HepG2 (cell line): ENCODE measurements around the gene FAM98A. TPM values are rescaled to one million over a fixed set of nuclear protein-coding genes. Genes with fewer than 3 reads are reported as not detected.

Experiments
- ATAC-seq: fragments of 200-7000 bp; cut with Tn5 transposase; 3 replicates; pipeline ENCODE4 v1.9.1; 2020; ENCODE audit warnings: mild to moderate bottlenecking, moderate library complexity
- BruUV-seq: library from RNA; stranded (reverse); fragments of 400-500 nt; replicated peaks from 2 replicates; lab custom pipeline; 2021; lab: Mats Ljungman, UMichigan
- CTCF ChIA-PET: fragments of 300-600 bp; formaldehyde crosslinking; extraction: SDS; loops from one replicate; lab custom pipeline; 2021; ENCODE audit warnings: low total read pairs, inconsistent platforms, low intra/inter-chr PET ratio; lab: Yijun Ruan, JAX
- POLR2A ChIA-PET: fragments of 350-600 bp; sonication (Branson Sonifier 250); formaldehyde crosslinking; loops from one replicate; lab custom pipeline; 2020; ENCODE audit warnings: antibody characterized with exemption, inconsistent platforms; lab: Yijun Ruan, JAX
- DNase-seq: peaks from one replicate; pipeline ENCODE4 v3.0.0-alpha.2; 2015; ENCODE audit warnings: low spot score
- FAIRE-seq: peaks from 3 replicates; lab custom pipeline; 2011; peaks lifted over from hg19 to GRCh38; lab: Jason Lieb, UNC
- H2AFZ ChIP-seq: one replicate; pipeline ENCODE4 v1.6.1; 2011; ENCODE audit warnings: low read length, inconsistent platforms
- H3K27ac ChIP-seq: fragments of 300-600 bp; 3 replicates; pipeline ENCODE4 v1.8.0; 2011; ENCODE audit warnings: mixed run types, mild to moderate bottlenecking, mixed read lengths, low read length, inconsistent platforms; ENCODE audit not compliant: insufficient read depth; ENCODE audit errors: extremely low read length
- H3K27me3 ChIP-seq, 2 experiments: fragments of 200-600 bp in 1 of 2; 2 replicates in 1 of 2; 3 replicates in 1 of 2; pipeline versions ENCODE4 v1.6.0 to v1.8.0; 2011; ENCODE audit warnings: low read length in 2 of 2, mild to moderate bottlenecking in 2 of 2, moderate library complexity in 2 of 2, inconsistent platforms in 1 of 2; ENCODE audit not compliant: insufficient read depth in 2 of 2, control insufficient read depth in 1 of 2
- H3K36me3 ChIP-seq, 2 experiments: fragments of 200-600 bp in 1 of 2; replicated peaks in 1 of 2; 2 replicates in 1 of 2; 3 replicates in 1 of 2; pipeline versions ENCODE4 v1.5.1 to v1.8.0; 2011; ENCODE audit warnings: low read length in 2 of 2, inconsistent platforms in 1 of 2; ENCODE audit not compliant: insufficient read depth in 2 of 2, control insufficient read depth in 1 of 2
- H3K4me1 ChIP-seq: 2 replicates; pipeline ENCODE4 v1.5.1; 2012; ENCODE audit warnings: low read length, inconsistent platforms; ENCODE audit not compliant: insufficient read depth
- H3K4me2 ChIP-seq: 2 replicates; pipeline ENCODE4 v1.6.0; 2011; ENCODE audit warnings: low read depth, low read length, inconsistent platforms
- H3K4me3 ChIP-seq, 3 experiments: fragments of 200-600 bp in 1 of 3; sonication (generic), shearing (Covaris generic) in 1 of 3; replicated peaks in 1 of 3; 2 replicates each; pipeline ENCODE4 v1.5.1; 2011 to 2016; ENCODE audit warnings: low read length in 3 of 3, inconsistent platforms in 2 of 3, low read depth in 2 of 3, mild to moderate bottlenecking in 2 of 3, control low read depth in 1 of 3, mixed read lengths in 1 of 3; ENCODE audit not compliant: insufficient read depth in 1 of 3
- H3K79me2 ChIP-seq: one replicate; pipeline ENCODE4 v1.6.1; 2011; ENCODE audit warnings: low read length, inconsistent platforms; ENCODE audit not compliant: insufficient read depth
- H3K9ac ChIP-seq: 2 replicates; pipeline ENCODE4 v1.6.0; 2011; ENCODE audit warnings: mild to moderate bottlenecking, low read depth, low read length, inconsistent platforms; ENCODE audit not compliant: insufficient read depth
- H3K9me3 ChIP-seq: 2 replicates; pipeline ENCODE4 v1.5.1; 2012; ENCODE audit warnings: mild to moderate bottlenecking, low read length
- H4K20me1 ChIP-seq: 2 replicates; pipeline ENCODE4 v1.6.0; 2011; ENCODE audit warnings: inconsistent platforms, mild to moderate bottlenecking, low read length, moderate library complexity; ENCODE audit not compliant: insufficient read depth
- BCL6 ChIP-seq: IDR thresholded peaks from 2 replicates; pipeline ENCODE4 v1.6.1; 2016; ENCODE audit warnings: missing genetic modification reagents, missing compliant biosample characterization
- HES4 ChIP-seq: sonication (generic); formaldehyde crosslinking; IDR thresholded peaks from 2 replicates; pipeline ENCODE4 v1.9.0; 2021; ENCODE audit warnings: mild to moderate bottlenecking, missing genetic modification reagents, borderline replicate concordance
- NPAS2 ChIP-seq: sonication (generic); formaldehyde crosslinking; IDR thresholded peaks from 2 replicates; pipeline ENCODE4 v1.8.0; 2022; ENCODE audit warnings: mild to moderate bottlenecking, missing genetic modification reagents, borderline replicate concordance
- NR2F2 ChIP-seq: IDR thresholded peaks from 2 replicates; pipeline ENCODE4 v1.6.1; 2012; ENCODE audit warnings: low read depth, inconsistent platforms, borderline replicate concordance
- RFXANK ChIP-seq: IDR thresholded peaks from 2 replicates; pipeline ENCODE4 v1.6.1; 2016
- STAG1 ChIP-seq: sonication (generic); formaldehyde crosslinking; IDR thresholded peaks from 2 replicates; pipeline ENCODE4 v1.4.0; 2020; ENCODE audit warnings: missing genetic modification reagents
- TBL1XR1 ChIP-seq: fragments of 150-350 bp; IDR thresholded peaks from 2 replicates; pipeline ENCODE4 v1.6.1; 2014; ENCODE audit warnings: borderline replicate concordance, low read length; ENCODE audit not compliant: partially characterized antibody
- ZFY ChIP-seq: sonication (generic); formaldehyde crosslinking; IDR thresholded peaks from 2 replicates; pipeline ENCODE4 v1.4.0; 2020; ENCODE audit warnings: missing genetic modification reagents
- ZNF124 ChIP-seq: sonication (generic); formaldehyde crosslinking; IDR thresholded peaks from 2 replicates; pipeline ENCODE4 v1.4.0; 2020; ENCODE audit warnings: missing genetic modification reagents
- ZNF138 ChIP-seq: sonication (generic); formaldehyde crosslinking; IDR thresholded peaks from 2 replicates; pipeline ENCODE4 v1.5.0; 2020; ENCODE audit warnings: mild to moderate bottlenecking, low read depth, missing genetic modification reagents
- ZNF34 ChIP-seq: sonication (generic); formaldehyde crosslinking; IDR thresholded peaks from 2 replicates; pipeline ENCODE4 v1.4.0; 2020; ENCODE audit warnings: mild to moderate bottlenecking, missing genetic modification reagents, borderline replicate concordance
- ZNF563 ChIP-seq: sonication (generic); formaldehyde crosslinking; IDR thresholded peaks from 2 replicates; pipeline ENCODE4 v1.8.0; 2022; ENCODE audit warnings: mild to moderate bottlenecking, moderate library complexity, missing genetic modification reagents
- WGBS: methylation state at CpG from one replicate; pipeline ENCODE4 v1.1.6; 2017; ENCODE audit warnings: low lambda C conversion rate; 5-methylcytosine and 5-hydroxymethylcytosine counted together
- in situ Hi-C: cut with HindIII; loops from 2 replicates; pipeline ENCODE4 v1.10.0; 2017; ENCODE audit warnings: low pct_unique_long_range_greater_than_20kb; ENCODE audit not compliant: extremely low pct_ligation_motif_present
- intact Hi-C: fragments of 100-400 bp; cut with micrococcal nuclease; formaldehyde crosslinking; loops from one replicate; pipeline ENCODE4 v1.10.0; 2022; ENCODE audit not compliant: unreplicated experiment
- polyA plus RNA-seq, 8 experiments: library from polyadenylated mRNA; depleted of rRNA in 3 of 8; stranded (reverse) in 7 of 8; unstranded in 1 of 8; fragments of >200 nt; fragmentation: Illumina TruSeq in 4 of 8; extraction: Trizol in 4 of 8; gene quantifications; 2 replicates each; pipeline versions ENCODE4 v1.2.1 to v1.2.3, GENCODE V29; 2011 to 2016; ENCODE audit warnings: low read depth in 4 of 8, missing spikeins in 1 of 8, mixed read lengths in 1 of 8; ENCODE audit not compliant: insufficient read depth in 1 of 8
- total RNA-seq, 5 experiments: library from RNA; depleted of rRNA; stranded (reverse); fragments of >200 nt; fragmentation: Illumina TruSeq; extraction: Trizol; gene quantifications; 2 replicates each; pipeline ENCODE4 v1.2.3, GENCODE V29; 2016; ENCODE audit warnings: low read depth in 1 of 5
- TF ChIP-seq, protein P1 (sequence below): IDR thresholded peaks from 2 replicates; pipeline ENCODE4 v1.6.1; 2016; ENCODE audit warnings: missing compliant biosample characterization, missing genetic modification reagents, borderline replicate concordance
- TF ChIP-seq, protein P2 (sequence below): IDR thresholded peaks from 2 replicates; pipeline ENCODE4 v1.6.1; 2016; ENCODE audit warnings: mild to moderate bottlenecking
- TF ChIP-seq, protein P3 (sequence below): sonication (generic); formaldehyde crosslinking; IDR thresholded peaks from 2 replicates; pipeline ENCODE4 v1.8.0; 2022; ENCODE audit warnings: mild to moderate bottlenecking, missing genetic modification reagents

The FAM98A gene
- total and polyA plus RNA-seq, 2 of the 13 experiments (the other 11 are each of a cell fraction or from before 2014, with no cell fraction given) = 44.0 to 61.4 TPM

DNA sequence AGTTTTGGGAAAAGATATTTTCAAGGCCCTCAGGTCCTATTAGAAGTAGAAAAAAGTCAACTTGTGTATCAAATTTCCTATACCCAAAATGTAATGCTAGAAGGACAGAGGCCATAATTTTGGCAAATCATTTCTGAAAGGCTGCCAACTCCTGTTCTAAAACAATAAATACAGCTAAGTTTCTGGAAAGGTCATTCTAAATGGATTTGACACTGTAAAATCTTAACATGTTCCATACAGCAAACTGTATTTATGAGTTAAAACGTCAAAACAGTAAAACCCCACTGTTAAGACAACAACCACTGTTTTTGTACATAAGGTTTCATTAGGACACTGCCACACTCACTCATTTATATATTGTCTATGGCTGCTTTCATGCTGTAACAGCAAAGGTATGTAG, 9.7 kb downstream of the FAM98A start (continued):
- TF ChIP-seq TBL1XR1 = no peak
- TF ChIP-seq NR2F2 = no peak

DNA sequence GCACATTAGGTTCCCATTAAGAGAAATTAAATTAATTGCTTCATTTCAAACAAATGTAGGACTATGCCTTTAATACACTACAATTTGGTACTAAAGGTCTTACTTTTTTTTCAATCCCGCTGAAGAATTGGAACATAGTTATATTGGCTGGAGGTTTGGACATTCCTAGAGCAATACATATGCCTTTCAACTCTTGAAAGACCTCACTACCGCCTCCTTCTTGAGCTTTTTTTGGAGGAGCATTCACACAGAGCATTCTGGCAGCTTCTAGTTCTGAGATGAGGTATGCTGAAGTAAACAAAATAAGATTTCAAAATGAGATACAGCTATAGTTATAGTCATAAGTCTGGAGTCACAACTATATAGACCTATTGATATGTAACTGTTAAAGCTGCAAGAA, 10.9 kb downstream of the FAM98A start:
- ATAC-seq = no peak
- H3K79me2 ChIP-seq = no peaks in the 10 kb centered on the region
- H3K9ac ChIP-seq = no peak overlapping the region
- no peak overlapping the region for H3K27ac ChIP-seq
- DNase-seq = no peak
- no peaks in the 10 kb centered on the region for H3K4me1 ChIP-seq
- no peak for TF ChIP-seq ZNF563 (CRISPR knock-in tag)
- TF ChIP-seq, protein P1, sequence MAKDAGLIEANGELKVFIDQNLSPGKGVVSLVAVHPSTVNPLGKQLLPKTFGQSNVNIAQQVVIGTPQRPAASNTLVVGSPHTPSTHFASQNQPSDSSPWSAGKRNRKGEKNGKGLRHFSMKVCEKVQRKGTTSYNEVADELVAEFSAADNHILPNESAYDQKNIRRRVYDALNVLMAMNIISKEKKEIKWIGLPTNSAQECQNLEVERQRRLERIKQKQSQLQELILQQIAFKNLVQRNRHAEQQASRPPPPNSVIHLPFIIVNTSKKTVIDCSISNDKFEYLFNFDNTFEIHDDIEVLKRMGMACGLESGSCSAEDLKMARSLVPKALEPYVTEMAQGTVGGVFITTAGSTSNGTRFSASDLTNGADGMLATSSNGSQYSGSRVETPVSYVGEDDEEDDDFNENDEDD (CRISPR knock-in tag) = no peak
- TF ChIP-seq ZFY = no peak
- TF ChIP-seq BCL6 (CRISPR knock-in tag) = no peak
- no peak for TF ChIP-seq HES4 (CRISPR knock-in tag)
- TF ChIP-seq, protein P2, sequence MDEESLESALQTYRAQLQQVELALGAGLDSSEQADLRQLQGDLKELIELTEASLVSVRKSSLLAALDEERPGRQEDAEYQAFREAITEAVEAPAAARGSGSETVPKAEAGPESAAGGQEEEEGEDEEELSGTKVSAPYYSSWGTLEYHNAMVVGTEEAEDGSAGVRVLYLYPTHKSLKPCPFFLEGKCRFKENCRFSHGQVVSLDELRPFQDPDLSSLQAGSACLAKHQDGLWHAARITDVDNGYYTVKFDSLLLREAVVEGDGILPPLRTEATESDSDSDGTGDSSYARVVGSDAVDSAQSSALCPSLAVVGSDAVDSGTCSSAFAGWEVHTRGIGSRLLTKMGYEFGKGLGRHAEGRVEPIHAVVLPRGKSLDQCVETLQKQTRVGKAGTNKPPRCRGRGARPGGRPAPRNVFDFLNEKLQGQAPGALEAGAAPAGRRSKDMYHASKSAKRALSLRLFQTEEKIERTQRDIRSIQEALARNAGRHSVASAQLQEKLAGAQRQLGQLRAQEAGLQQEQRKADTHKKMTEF = no peak
- no peak for TF ChIP-seq RFXANK (CRISPR knock-in tag)
- TF ChIP-seq ZNF124 (CRISPR knock-in tag) = no peak
- no peak for TF ChIP-seq ZNF34 (CRISPR knock-in tag)
- TF ChIP-seq, protein P3, sequence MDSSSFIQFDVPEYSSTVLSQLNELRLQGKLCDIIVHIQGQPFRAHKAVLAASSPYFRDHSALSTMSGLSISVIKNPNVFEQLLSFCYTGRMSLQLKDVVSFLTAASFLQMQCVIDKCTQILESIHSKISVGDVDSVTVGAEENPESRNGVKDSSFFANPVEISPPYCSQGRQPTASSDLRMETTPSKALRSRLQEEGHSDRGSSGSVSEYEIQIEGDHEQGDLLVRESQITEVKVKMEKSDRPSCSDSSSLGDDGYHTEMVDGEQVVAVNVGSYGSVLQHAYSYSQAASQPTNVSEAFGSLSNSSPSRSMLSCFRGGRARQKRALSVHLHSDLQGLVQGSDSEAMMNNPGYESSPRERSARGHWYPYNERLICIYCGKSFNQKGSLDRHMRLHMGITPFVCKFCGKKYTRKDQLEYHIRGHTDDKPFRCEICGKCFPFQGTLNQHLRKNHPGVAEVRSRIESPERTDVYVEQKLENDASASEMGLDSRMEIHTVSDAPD (CRISPR knock-in tag) = no peak
- no peak for TF ChIP-seq NPAS2 (CRISPR knock-in tag)
- TF ChIP-seq ZNF138 (CRISPR knock-in tag) = no peak
- TF ChIP-seq STAG1 (CRISPR knock-in tag) = no peak
- no peak overlapping the region for H3K4me3 ChIP-seq
- H3K27me3 ChIP-seq = no peaks in the 10 kb centered on the region
- ChIA-PET CTCF (no interaction called here), POLR2A (no interaction called here)
- in situ Hi-C loops = loop anchor here (25.0 kb wide), 1 partner anchor 826 kb away; no protein-coding TSS in a partner anchor
- no peak for FAIRE-seq
- H3K9me3 ChIP-seq = no peaks in the 10 kb centered on the region
- intact Hi-C loops = no loop called here
- H3K36me3 ChIP-seq = peaks cover 17 to 79% of the 10 kb centered on the region in 2 experiments
- WGBS = 96% methylated on average over 2 of the region's 2 CpGs
- H3K4me2 ChIP-seq = no peak overlapping the region
- BruUV-seq = no TSS peak
- no peaks in the 10 kb centered on the region for H4K20me1 ChIP-seq
- no peak overlapping the region for H2AFZ ChIP-seq
